T follicular helper cell (primary cell): ENCODE measurements around the gene FRMPD2.

Source experiments
- DNase-seq: peaks from one replicate; pipeline ENCODE4 v3.0.0-alpha.2; 2020; ENCODE audit warnings: low read depth
- total RNA-seq, 2 experiments: gene quantifications; one replicate each; lab custom pipeline; 2026; lab: John Stamatoyannopoulos, UW

The FRMPD2 gene
- 0 reads per million in 2 experiments for total RNA-seq

DNA sequence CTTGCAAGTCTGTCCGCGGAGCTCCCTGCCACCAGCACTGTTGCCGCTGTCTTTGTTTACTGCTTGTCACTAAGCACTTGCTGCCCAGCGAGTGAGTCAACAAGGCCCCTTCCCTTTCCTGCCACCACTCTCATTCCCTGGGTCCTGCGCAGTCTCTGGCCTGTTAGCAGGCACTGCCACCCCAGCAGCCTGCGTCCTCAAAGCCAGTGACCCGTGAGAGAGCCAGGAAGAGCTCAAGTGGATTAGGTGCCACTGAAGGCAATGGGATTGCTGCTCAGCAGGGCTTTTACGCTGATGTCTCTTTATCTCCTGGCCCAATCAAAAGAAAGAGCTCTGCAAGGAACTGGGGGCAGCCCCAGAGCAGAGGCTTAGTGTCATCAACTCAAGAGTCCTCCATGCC, at the start of gene FRMPD2:
FRMPD2 (minus strand) TSS at position 61 of the 400 bp plus-strand sequence. CDS start 129 bp downstream, outside the sequence.
- no peak for DNase-seq

DNA sequence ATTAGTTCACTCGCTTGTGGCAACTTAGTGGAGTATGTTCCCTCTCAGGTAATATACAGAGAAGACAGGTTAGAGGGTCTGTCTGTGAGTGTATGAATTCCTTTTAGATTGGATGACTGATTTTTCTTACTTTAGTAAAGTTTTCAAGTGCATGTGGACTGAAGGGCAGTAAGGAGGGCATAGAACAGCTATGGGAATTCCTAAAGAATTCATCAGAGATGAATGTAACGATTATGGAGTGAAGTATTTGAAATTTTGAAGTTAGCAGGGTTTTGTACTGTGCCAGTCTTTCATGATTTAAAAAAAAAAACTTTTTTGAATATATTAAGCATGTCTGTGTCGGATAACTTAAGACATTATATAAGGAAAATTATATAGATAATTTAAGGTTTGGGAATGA, 47.5 kb upstream of the FRMPD2 start:
- DNase-seq = no peak

DNA sequence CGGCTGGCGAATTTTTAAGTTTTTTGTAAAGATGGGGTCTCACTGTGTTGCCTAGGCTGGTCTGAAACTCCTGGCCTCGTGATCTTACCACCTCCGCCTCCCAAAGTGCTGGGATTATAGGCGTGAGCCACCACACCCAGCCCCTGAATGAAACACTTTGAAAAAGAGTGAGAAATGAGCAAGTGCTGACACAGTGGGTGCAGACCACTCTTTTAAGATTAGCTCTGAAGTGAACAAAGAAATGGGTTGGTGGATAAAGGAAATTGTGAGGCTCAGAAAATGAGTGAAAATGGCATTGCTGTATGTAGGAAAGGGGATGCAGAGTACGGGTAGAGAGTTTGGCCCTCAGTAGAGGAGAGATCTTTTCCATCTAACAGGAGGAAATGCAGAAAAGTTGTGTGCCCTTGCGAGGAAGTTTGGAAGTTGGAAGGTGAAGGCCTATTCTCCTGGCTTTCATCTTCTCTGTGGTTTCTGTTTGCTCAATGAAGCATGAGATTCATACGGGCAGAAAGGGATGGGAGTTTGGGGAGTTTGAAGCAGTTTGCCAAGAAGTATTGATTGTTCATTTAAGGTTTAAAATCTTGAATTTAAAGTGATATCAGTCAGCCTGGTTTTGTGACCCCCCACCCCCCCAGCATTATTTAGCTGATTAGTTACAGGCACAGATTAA, 43.0 kb upstream of the FRMPD2 start:
- no peak for DNase-seq

DNA sequence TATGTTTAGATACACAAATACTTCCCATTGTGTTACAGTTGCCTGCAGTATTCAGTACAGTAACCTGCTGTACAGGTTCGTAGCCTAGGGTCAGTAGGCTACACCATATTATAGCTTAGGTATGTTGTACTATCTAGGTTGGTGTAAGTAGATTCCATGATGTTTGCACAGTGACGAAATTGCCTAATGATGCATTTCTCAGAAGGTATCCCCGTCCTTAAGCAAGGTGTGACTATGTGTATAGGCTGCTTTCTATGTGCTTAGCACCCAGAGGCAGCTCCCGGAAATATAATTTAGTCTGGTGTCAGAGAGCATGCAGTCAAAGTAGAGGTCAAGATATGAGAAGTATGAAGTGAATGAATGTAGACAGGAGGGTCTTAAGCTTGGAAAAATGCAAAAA, 41.7 kb upstream of the FRMPD2 start:
- no peak for DNase-seq

DNA sequence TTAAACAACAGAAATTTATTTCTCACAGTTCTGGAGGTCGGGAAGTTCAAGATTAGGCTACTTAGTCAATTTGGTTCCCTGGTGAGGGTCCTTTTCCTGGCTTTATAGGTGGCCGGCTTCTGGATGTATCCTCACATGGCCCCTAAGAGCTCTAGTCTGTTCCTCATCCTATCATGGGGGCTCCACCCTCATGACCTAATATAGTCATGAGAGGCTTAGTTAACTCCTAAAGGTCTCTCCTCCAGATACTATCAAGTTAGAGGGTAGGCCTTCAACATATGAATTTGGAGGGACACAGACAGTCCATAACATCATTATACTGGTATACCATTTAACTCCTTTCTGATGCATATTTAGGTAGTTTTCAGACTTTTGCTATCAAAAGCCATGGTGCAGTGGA, 39.6 kb upstream of the FRMPD2 start:
- no peak for DNase-seq

DNA sequence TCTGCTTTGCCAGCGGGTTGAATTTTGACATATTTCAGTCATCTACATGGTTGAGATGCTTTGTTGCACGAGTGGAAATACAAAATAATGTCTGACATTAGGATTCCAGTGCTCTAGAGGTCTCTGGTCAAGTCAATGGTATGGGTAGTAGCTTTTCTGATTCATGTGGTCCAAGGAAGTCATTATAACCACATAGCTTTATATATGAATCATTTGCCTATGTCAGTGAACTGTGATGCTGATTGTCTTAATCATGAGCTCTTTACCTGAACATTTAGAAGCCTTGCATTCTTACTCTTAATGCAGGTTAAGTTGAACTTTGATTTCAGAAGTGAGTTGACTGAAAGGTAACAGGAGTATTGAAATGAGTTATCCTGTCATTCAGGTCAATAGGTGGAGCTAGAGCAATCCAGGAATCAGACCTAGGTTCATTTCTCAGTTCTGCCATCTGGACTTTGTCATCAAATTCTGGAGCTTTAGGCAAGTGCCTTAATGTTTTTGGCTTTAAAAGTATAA, 35.3 kb upstream of the FRMPD2 start:
- no peak for DNase-seq

- DNase-seq = no peak
These were observed 33.2 kb upstream of the FRMPD2 start for GRCh38 chr10:48307711-48308018.

DNA sequence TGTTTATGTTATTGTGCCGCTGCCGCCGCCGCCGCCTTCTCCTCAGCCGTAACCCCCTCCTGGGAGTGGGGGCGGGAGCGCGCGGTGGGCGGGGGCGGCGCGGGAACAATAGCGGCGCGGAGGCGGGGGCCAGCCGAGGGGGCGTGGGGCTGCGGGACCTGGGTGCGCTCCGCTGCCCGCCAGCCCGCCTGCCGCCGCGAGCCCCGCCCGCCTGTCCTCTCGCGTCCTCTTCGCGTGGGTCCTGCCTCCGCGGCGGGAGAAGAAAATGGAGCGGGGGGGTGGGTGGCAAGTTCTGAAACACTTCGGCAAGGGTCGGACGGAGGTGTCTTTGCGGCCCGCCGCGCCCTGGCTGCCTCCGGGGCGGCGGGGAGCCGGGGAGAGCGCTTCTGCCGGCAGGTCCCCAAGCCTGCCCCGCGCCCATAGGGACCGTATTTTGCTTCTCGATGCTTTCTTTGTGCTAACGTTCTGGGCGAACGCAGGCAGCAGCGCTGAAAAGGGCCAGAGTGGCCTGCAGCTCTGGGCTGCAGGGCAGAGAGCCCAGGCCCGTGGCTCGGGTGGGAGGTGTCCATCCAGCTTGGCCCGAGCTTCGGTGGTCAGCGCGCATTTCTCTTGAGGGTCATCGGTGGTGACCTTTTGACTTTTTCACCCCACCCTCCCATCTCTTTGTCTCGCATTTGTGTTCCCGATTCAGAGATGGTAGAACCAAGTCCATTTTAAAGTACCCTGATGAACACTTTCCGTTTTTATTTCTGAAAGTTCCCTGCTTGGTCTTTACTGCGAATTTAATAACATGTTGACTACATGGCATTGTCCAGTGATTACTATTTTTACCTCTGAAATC, 32.6 kb upstream of the FRMPD2 start:
- DNase-seq = peak; percentile 68

DNA sequence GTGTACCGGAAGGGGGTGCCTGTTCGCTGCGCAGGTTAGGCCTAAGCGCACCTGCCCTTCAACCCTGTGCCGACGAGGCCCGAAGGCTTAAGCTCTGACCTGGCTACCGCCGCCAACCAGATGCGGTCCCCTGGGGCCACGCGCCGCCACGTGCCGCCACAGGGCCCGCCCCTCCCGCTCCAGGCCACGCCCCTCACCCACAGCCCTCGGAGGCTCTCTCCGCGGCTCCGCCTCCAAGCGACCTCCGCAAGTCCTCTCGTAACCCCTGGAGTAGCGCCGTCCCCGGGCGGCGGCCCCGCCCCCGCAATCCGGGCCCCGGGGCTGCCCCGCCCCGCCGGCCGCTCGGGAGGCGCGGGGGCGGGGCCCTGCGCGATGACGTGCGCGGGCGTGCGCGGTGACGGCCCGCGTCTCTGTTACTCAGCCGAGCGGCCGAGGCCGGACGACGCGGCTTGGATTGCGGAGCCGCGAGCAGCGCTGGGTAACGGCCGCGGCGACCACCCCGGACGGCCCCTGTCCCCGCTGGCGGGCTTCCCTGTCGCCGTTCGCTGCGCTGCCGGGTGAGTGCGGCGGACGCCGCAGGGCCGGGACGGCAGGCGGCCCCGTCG, 31.9 kb upstream of the FRMPD2 start, which contains the start of gene MAPK8:
MAPK8 (plus strand) TSS at position 413 of the 605 bp plus-strand sequence. CDS start 94,984 bp downstream, outside the sequence.
- DNase-seq = peak; percentile 87

- no peak for DNase-seq
These were observed 31.4 kb upstream of the FRMPD2 start for GRCh38 chr10:48305905-48306264.

DNA sequence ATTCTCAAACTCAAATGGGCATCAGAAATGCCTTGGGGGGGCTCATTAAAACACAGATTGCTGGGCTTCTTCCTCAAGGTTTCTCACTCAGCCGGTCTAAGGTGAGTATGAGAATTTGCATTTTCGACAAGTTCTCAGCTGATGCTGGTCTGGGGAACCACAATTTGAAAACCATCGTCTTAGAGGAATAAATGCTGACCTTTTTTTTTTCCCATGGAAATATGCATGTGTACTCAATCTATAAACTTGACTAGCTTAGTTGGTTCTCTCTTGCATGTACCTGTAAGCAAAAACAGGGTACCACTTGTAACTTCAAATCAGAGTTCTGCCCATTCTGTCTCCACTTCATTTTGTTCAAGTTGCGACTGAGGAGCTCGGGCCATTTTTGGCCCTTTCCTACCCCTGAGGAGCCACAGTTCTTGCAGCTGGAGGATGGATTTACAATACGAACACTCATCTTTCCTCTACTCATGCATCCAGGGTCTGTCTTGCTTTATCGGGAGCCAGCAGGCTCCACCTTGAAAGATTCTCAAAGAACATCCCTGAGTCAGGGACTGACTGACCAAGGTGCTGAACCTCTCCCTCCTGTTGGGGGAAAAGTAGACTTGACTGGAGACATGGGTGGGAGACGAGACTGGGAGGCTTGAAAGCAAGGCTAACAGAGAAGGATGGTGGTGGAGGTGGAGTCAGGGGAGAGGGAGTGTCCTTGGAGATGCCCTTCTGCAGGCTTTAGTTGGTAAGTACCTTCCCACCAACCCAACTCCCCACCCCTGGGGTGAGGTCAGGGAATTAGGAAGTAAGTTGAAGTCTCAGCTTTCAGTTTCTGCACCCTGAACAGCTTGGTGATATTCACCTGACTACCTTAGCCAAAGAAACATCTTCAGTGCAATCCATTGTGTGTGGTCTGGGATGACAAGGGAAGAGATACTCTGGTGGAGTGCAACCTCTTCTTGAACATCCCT, 28.3 kb upstream of the FRMPD2 start:
- no peak for DNase-seq

- DNase-seq = no peak
These were observed 26.1 kb upstream of the FRMPD2 start for GRCh38 chr10:48300556-48300955.

DNA sequence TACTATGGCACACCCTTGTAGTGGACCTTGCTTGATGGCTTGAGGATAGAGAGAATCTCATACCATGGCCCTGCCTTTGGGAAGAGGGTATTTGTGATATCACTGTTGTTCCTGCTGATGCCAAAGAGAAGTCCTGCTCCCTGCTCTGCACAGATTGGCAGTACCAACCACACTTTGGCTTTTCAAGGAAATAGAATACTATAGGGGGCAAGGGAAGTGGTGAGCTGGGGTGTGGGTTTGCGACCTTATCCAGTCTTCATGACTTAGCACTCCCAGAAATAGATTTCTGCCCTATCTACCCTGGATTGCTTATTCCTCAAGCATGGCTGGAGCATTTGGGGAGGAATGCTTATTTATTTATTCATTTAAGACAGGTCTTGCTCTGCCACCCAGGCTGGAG, 25.2 kb upstream of the FRMPD2 start:
- DNase-seq = no peak

GRCh38 chr10:48299066-48299465, 24.6 kb upstream of the FRMPD2 start:
- DNase-seq = no peak

DNA sequence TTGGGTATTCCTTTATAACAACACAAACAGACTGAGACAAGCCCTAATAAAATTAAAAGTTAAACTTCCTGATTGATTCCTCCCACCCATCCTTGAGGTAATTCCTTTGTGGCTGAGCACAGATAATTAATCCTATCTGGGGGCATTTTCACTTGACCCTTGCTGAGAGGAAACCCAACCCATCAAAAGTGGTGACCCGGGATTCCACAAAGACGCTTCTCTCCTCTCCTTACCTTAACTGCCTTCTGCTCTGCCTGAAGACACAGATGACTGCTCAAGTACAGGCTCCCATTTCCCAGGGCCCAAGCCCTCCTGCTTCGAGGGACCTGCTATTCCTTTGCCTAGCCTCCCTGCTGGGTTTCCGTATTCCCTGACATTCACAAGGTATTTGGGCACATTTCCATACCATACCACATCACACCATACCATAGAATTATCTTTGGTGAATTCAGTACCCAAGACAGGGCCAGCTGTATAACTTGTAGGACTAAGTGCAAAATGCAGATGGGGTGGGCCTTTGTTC, 22.1 kb upstream of the FRMPD2 start:
- DNase-seq = no peak

GRCh38 chr10:48294431-48294830, 19.9 kb upstream of the FRMPD2 start:
- DNase-seq = no peak

GRCh38 chr10:48292616-48293015, 18.1 kb upstream of the FRMPD2 start:
- no peak for DNase-seq

DNA sequence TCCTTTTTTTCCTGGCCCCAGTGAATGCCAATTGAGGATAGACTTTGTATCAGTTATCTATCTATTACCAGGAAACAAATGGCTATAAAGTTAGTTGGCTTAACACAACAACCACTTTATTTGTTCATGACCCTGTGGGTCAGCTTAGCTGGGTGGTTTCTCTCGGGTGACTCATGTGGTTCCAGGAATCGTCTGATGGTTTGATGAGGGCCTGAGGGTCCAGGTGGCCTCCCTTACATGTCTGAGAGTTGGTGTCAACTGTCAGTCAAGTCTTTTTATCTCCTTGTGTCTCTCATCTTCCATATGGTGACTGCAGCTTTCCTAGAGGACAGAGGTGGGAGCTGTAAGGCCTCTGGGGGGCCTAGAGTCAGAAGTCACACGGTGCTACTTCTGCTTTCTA, 16.7 kb upstream of the FRMPD2 start:
- DNase-seq = no peak

- DNase-seq = no peak
These were observed 15.8 kb upstream of the FRMPD2 start for GRCh38 chr10:48290286-48290685.

DNA sequence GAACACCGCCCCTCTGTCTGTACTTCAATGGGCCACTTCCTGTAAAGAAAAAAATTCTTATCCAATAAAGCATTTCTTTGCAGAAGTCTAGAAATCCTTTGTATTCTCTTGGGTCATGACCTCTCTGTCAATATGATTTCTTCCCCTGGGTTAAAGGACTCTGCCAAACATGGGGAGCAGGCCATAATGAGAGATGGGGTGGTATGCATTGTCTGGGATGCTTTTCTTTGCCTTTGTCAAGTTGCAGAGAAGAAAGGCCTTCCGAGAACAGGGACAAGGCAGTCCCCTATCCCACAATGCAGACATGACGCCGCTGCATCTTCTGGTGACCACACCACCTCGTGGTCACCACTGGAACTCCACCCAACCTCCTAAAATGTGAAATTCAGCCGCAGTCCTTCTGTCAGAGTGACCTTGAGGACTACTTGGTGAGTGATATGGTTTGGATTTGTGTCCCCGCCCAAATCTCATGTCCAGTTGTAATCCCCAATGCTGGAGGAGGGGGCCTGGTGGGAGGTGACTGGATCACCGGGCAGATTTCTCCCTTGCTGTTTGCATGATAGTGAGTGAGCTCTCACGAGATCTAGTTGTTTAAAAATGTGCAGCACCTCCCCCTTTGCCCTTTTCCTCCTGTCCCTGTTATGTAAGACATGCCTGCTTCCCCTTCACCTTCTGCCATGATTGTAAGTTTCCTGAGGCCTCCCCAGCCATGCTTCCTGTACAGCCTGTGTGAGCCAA, 15.2 kb upstream of the FRMPD2 start:
- DNase-seq = peak; percentile 10

- no peak for DNase-seq
These were observed 14.2 kb upstream of the FRMPD2 start for GRCh38 chr10:48288661-48289060.
